Gastrocnemius medialis (tissue), 4 donors: ENCODE results near the gene CCM2. TPM values are rescaled to one million over a fixed set of nuclear protein-coding genes. Genes with fewer than 3 reads are reported as not detected.

Experiments
- ATAC-seq, 2 donors: fragments of 150-250 bp; one replicate each; pipeline ENCODE4 v1.9.1; 2016
- DNase-seq, 2 donors: peaks; one replicate each; pipeline ENCODE4 v3.0.0-alpha.2; 2019
- H3K27ac ChIP-seq, 4 donors: fragments of 200-600 bp; sonication (generic); 1 replicate in 1 of 4; 2 replicates in 3 of 4; pipeline ENCODE4 v1.5.1; 2016 to 2018; ENCODE audit warnings: mild to moderate bottlenecking in 2 of 4, moderate library complexity in 1 of 4
- H3K27me3 ChIP-seq, 3 donors: fragments of 200-600 bp; sonication (generic) in 2 of 3; 1 replicate in 1 of 3; 2 replicates in 2 of 3; pipeline versions ENCODE4 v1.5.1 to v1.6.0; 2016 to 2019; ENCODE audit warnings: mild to moderate bottlenecking in 1 of 3, moderate library complexity in 1 of 3
- H3K36me3 ChIP-seq, 2 donors: fragments of 200-600 bp; sonication (generic) in 1 of 2; one replicate each; pipeline ENCODE4 v1.5.1; 2017 to 2018
- H3K4me1 ChIP-seq, 2 donors: fragments of 200-600 bp; sonication (generic) in 1 of 2; one replicate each; pipeline ENCODE4 v1.5.1; 2016 to 2017; ENCODE audit warnings: mild to moderate bottlenecking in 2 of 2
- H3K4me3 ChIP-seq, 4 donors: fragments of 200-600 bp; sonication (generic) in 3 of 4; 1 replicate in 1 of 4; 2 replicates in 3 of 4; pipeline ENCODE4 v1.5.1; 2016 to 2019; ENCODE audit warnings: mild to moderate bottlenecking in 2 of 4
- H3K9me3 ChIP-seq, 3 donors: fragments of 200-600 bp; sonication (generic) in 2 of 3; 1 replicate in 1 of 3; 2 replicates in 2 of 3; pipeline ENCODE4 v1.5.1; 2016 to 2019
- CTCF ChIP-seq, 5 experiments: fragments of 450-650 bp in 3 of 5; fragments of 200-600 bp in 2 of 5; sonication (generic) in 2 of 5; IDR thresholded peaks in 4 of 5; conservative IDR thresholded peaks in 1 of 5; 1 replicate in 4 of 5; 2 replicates in 1 of 5; pipeline ENCODE4 v1.5.1; 2016 to 2019; ENCODE audit warnings: antibody characterized with exemption in 5 of 5, mild to moderate bottlenecking in 3 of 5, moderate library complexity in 3 of 5
- POLR2A ChIP-seq, 2 donors: fragments of 450-650 bp; IDR thresholded peaks; one replicate each; pipeline ENCODE4 v1.6.1; 2017; ENCODE audit warnings: antibody characterized with exemption in 2 of 2, mild to moderate bottlenecking in 2 of 2, moderate library complexity in 2 of 2
- in situ Hi-C, 4 donors: fragments of 200-750 bp; cut with MboI; loops; one replicate each; pipeline versions ENCODE4 v1.15.0 to v1.8.0; 2017; ENCODE audit warnings: low sequenced_read_pairs in 4 of 4
- intact Hi-C: fragments of 100-400 bp; cut with DNase I; formaldehyde crosslinking; loops from one replicate; pipeline ENCODE4 v1.15.1; 2023; ENCODE audit warnings: low total_unique reads
- total RNA-seq, 4 donors: library from RNA; depleted of rRNA; stranded (reverse); fragments of >200 nt; gene quantifications; one replicate each; pipeline versions ENCODE4 v1.1.0 to v1.2.3, GENCODE V29; 2016

Gene CCM2
- total RNA-seq, 4 donors from 2014 or later: 37.7 to 61.8 (median 47.4) TPM

GRCh38 chr7:44975331-44976039 lies 24.5 kb upstream of the CCM2 start:
- no peak for TF ChIP-seq POLR2A (IDR thresholded peaks at IDR 0.05)
- no peak for TF ChIP-seq CTCF (IDR thresholded peaks at IDR 0.05 in 4 of 5, conservative IDR thresholded peaks at IDR 0.05 in 1 of 5)
- Histone ChIP-seq H3K4me1 (no peaks in the 10 kb centered on the region), H3K36me3 (peaks cover 0 to 4% of the 10 kb centered on the region in 2 donors), H3K27ac (no peak overlapping the region), H3K9me3 (no peaks in the 10 kb centered on the region), H3K4me3 (no peak overlapping the region), H3K27me3 (no peaks in the 10 kb centered on the region)
- no peak for DNase-seq
- intact Hi-C loops (no loop called here), in situ Hi-C loops (no loop called here)
- ATAC-seq: no peak

- Histone ChIP-seq H3K27me3 (no peaks in the 10 kb centered on the region), H3K27ac (no peak overlapping the region), H3K9me3 (no peaks in the 10 kb centered on the region), H3K4me3 (no peak overlapping the region), H3K36me3 (peaks cover 0 to 4% of the 10 kb centered on the region in 2 donors), H3K4me1 (no peaks in the 10 kb centered on the region)
- intact Hi-C loops (no loop called here), in situ Hi-C loops (no loop called here)
- ATAC-seq (no peak), DNase-seq (no peak)
- no peak for TF ChIP-seq POLR2A (IDR thresholded peaks at IDR 0.05)
- no peak for TF ChIP-seq CTCF (IDR thresholded peaks at IDR 0.05 in 4 of 5, conservative IDR thresholded peaks at IDR 0.05 in 1 of 5)
Observed at GRCh38 chr7:44976040-44976745, 23.8 kb upstream of the CCM2 start.

GRCh38 chr7:44976746-44977196 lies 23.2 kb upstream of the CCM2 start:
- Histone ChIP-seq H3K27ac (no peak overlapping the region), H3K36me3 (peaks cover 0 to 8% of the 10 kb centered on the region in 2 donors), H3K27me3 (no peaks in the 10 kb centered on the region), H3K4me1 (no peaks in the 10 kb centered on the region), H3K4me3 (no peak overlapping the region), H3K9me3 (no peaks in the 10 kb centered on the region)
- DNase-seq (no peak), ATAC-seq (no peak)
- no peak for TF ChIP-seq CTCF (IDR thresholded peaks at IDR 0.05 in 4 of 5, conservative IDR thresholded peaks at IDR 0.05 in 1 of 5)
- no peak for TF ChIP-seq POLR2A (IDR thresholded peaks at IDR 0.05)
- intact Hi-C loops: no loop called here
- in situ Hi-C loops: no loop called here

GRCh38 chr7:44977304-44977958 lies 22.6 kb upstream of the CCM2 start:
- in situ Hi-C loops (no loop called here), intact Hi-C loops (no loop called here)
- DNase-seq: no peak
- Histone ChIP-seq H3K27me3 (no peaks in the 10 kb centered on the region), H3K9me3 (no peaks in the 10 kb centered on the region), H3K4me3 (no peak overlapping the region), H3K36me3 (peaks cover 0 to 14% of the 10 kb centered on the region in 2 donors), H3K27ac (no peak overlapping the region), H3K4me1 (no peaks in the 10 kb centered on the region)
- TF ChIP-seq POLR2A (IDR thresholded peaks at IDR 0.05): no peak
- TF ChIP-seq CTCF (IDR thresholded peaks at IDR 0.05 in 4 of 5, conservative IDR thresholded peaks at IDR 0.05 in 1 of 5): no peak
- ATAC-seq: no peak
